CD1c-positive myeloid dendritic cell (primary cell): ENCODE measurements around the gene RAMACL.
"Not testable (repeated sequence)": the region's sequence is repeated elsewhere in the genome, so short reads cannot be mapped to it uniquely, and the experiment has no call there.

ENCODE experiments used
- DNase-seq: peaks from one replicate; pipeline ENCODE4 v3.0.0-alpha.2; 2016; ENCODE audit errors: extremely low spot score

The RAMACL gene

GRCh38 chr6:166595949-166596348 is 9.5 kb upstream of the RAMACL start:
- DNase-seq: no peak

GRCh38 chr6:166595061-166595780 is 8.7 kb upstream of the RAMACL start:
- no peak for DNase-seq

- DNase-seq: no peak
Observed at GRCh38 chr6:166592821-166593220, 6.3 kb upstream of the RAMACL start.

GRCh38 chr6:166591961-166592520 is 5.6 kb upstream of the RAMACL start:
- no peak for DNase-seq

- no peak for DNase-seq
Observed at GRCh38 chr6:166591026-166591425, 4.5 kb upstream of the RAMACL start.

- DNase-seq: no peak
Observed at GRCh38 chr6:166589786-166590574, 3.5 kb upstream of the RAMACL start.

- no peak for DNase-seq
Observed at GRCh38 chr6:166589337-166589731, 2.9 kb upstream of the RAMACL start.

GRCh38 chr6:166588691-166589336 is 2.3 kb upstream of the RAMACL start:
- peak; percentile 56 for DNase-seq

GRCh38 chr6:166587631-166588413 is 1.3 kb upstream of the RAMACL start:
- peak; percentile 37 for DNase-seq

- DNase-seq: peak; percentile 48
Observed at GRCh38 chr6:166584853-166585429, 1.5 kb downstream of the RAMACL start.

GRCh38 chr6:166584155-166584554 is 2.3 kb downstream of the RAMACL start:
- peak; percentile 41 for DNase-seq

GRCh38 chr6:166583230-166583965 is 3.1 kb downstream of the RAMACL start:
- DNase-seq: no peak

- no peak for DNase-seq
Observed at GRCh38 chr6:166582258-166582657, 4.2 kb downstream of the RAMACL start.

GRCh38 chr6:166581801-166582200 is 4.7 kb downstream of the RAMACL start:
- not testable (repeated sequence) for DNase-seq

GRCh38 chr6:166581091-166581511 is 5.4 kb downstream of the RAMACL start:
- no peak for DNase-seq

GRCh38 chr6:166580076-166581050 is 6.1 kb downstream of the RAMACL start:
- no peak for DNase-seq

GRCh38 chr6:166579237-166579850 is 7.1 kb downstream of the RAMACL start:
- DNase-seq: no peak

GRCh38 chr6:166578536-166579236 is 7.8 kb downstream of the RAMACL start:
- no peak for DNase-seq
